Measurements from ENCODE around the gene TDRD9. TPM values are rescaled to one million over a fixed set of nuclear protein-coding genes. Genes with fewer than 3 reads are reported as not detected.

The TDRD9 gene
- total RNA-seq, 1 donor from 2014 or later = 0.56 TPM

- DNase-seq (ENCODE audit: low read depth) = no peak
Observed at GRCh38 chr14:104091061-104091926, 163.0 kb downstream of the TDRD9 start.

- no peak for DNase-seq (ENCODE audit: low read depth)
Observed at GRCh38 chr14:104091927-104092771, 163.9 kb downstream of the TDRD9 start.

GRCh38 chr14:104092931-104093365 is 164.7 kb downstream of the TDRD9 start:
- DNase-seq (ENCODE audit: low read depth) = no peak

- DNase-seq (ENCODE audit: low read depth) = no peak
Observed at GRCh38 chr14:104093366-104094055, 165.3 kb downstream of the TDRD9 start.

GRCh38 chr14:104094056-104094708 is 165.9 kb downstream of the TDRD9 start:
- DNase-seq (ENCODE audit: low read depth) = no peak

GRCh38 chr14:104094709-104095425 is 166.6 kb downstream of the TDRD9 start:
- DNase-seq (ENCODE audit: low read depth) = peak; percentile 43

- DNase-seq (ENCODE audit: low read depth) = no peak
Observed at GRCh38 chr14:104095426-104096310, 167.4 kb downstream of the TDRD9 start.

GRCh38 chr14:104096318-104096717 is 168.1 kb downstream of the TDRD9 start:
- DNase-seq (ENCODE audit: low read depth) = no peak

GRCh38 chr14:104096751-104097700 is 168.8 kb downstream of the TDRD9 start:
- DNase-seq (ENCODE audit: low read depth) = peak; percentile 87

- DNase-seq (ENCODE audit: low read depth) = no peak
Observed at GRCh38 chr14:104098272-104099095, 170.2 kb downstream of the TDRD9 start.

- DNase-seq (ENCODE audit: low read depth) = peak; percentile 28
Observed at GRCh38 chr14:104099096-104100041, 171.1 kb downstream of the TDRD9 start.

- DNase-seq (ENCODE audit: low read depth) = no peak
Observed at GRCh38 chr14:104100171-104101085, 172.2 kb downstream of the TDRD9 start.

GRCh38 chr14:104101086-104101621 is 172.9 kb downstream of the TDRD9 start:
- no peak for DNase-seq (ENCODE audit: low read depth)

GRCh38 chr14:104101651-104102281 is 173.5 kb downstream of the TDRD9 start:
- no peak for DNase-seq (ENCODE audit: low read depth)

Measured in myocyte (in vitro differentiated cells).